Fibroblast of the aortic adventitia (primary cell): ENCODE data around the gene CLEC4D. TPM values are rescaled to one million over a fixed set of nuclear protein-coding genes. Genes with fewer than 3 reads are reported as not detected.

ENCODE experiments used
- DNase-seq: peaks from one replicate; pipeline ENCODE4 v3.0.0-alpha.2; 2010; ENCODE audit warnings: low read depth
- H3K4me3 ChIP-seq: 2 replicates; pipeline ENCODE4 v1.5.1; 2011; ENCODE audit warnings: low read depth, mild to moderate bottlenecking, control low read depth, low read length, moderate library complexity
- total RNA-seq: library from RNA; depleted of rRNA; stranded (reverse); fragments of >200 nt; gene quantifications from 2 replicates; pipeline ENCODE4 v1.2.3, GENCODE V29; 2012; ENCODE audit warnings: low replicate concordance
- TF ChIP-seq, protein P1 (sequence below): IDR thresholded peaks from 2 replicates; pipeline ENCODE4 v1.5.1; 2011; ENCODE audit warnings: mild to moderate bottlenecking, low read length, control low read depth, inconsistent platforms; ENCODE audit not compliant: insufficient read depth

Gene CLEC4D
- total RNA-seq, result not detected in 2 replicates

DNA sequence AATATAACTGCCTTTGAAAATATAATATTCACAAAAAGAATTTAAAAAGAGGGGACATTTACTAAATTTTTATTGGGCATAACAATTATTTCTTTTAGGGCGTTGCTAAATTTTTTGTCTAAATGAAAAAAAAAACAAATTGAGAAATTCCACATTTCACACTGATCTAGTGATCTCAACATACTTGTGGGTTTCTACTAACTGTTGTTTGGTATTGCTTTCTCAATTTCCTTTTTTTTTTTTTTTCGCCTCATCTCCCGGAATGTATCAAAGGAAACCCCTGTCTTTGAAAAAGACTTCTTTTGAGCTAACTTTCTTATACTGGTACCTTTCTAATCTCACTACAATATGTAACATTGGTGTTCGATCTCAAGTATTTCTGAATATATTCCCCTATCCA lies at the start of gene CLEC4D:
TSS of gene CLEC4D (plus strand) at position 248 of the 400 bp plus-strand sequence. CDS start 230 bp downstream, outside the sequence.
- no peak within 1 kb of the TSS for H3K4me3 ChIP-seq
- no peak for DNase-seq
- TF ChIP-seq, protein P1, sequence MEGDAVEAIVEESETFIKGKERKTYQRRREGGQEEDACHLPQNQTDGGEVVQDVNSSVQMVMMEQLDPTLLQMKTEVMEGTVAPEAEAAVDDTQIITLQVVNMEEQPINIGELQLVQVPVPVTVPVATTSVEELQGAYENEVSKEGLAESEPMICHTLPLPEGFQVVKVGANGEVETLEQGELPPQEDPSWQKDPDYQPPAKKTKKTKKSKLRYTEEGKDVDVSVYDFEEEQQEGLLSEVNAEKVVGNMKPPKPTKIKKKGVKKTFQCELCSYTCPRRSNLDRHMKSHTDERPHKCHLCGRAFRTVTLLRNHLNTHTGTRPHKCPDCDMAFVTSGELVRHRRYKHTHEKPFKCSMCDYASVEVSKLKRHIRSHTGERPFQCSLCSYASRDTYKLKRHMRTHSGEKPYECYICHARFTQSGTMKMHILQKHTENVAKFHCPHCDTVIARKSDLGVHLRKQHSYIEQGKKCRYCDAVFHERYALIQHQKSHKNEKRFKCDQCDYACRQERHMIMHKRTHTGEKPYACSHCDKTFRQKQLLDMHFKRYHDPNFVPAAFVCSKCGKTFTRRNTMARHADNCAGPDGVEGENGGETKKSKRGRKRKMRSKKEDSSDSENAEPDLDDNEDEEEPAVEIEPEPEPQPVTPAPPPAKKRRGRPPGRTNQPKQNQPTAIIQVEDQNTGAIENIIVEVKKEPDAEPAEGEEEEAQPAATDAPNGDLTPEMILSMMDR, result no peak

DNA sequence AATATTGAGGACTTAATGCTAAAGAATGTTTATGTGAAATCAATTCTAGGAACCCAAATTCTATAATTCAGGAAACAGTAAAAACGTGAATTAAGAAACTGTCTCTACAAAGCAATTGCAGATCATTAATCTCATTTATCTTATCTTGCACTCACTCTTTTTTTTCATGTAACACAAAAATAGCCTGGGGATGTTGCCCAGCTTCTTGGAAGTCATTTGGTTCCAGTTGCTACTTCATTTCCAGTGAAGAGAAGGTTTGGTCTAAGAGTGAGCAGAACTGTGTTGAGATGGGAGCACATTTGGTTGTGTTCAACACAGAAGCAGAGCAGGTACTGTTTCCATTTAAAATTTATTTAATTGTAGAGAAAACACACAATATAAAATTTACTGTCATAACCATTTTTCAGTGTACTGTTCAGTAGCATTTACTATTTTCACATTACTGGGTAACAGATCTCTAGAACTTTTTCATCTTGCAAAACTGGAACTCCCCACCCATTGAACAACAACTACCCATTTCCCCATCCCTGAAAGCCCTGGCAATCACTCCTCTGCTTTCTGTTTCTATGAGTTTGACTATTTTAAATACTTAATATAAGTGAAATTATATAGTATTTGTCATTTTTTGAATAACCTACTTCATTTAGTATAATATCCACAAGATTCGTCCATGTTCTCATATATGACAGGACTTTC lies 47.9 kb upstream of the CLEC4D start:
- TF ChIP-seq, protein P1, result no peak
- DNase-seq, result no peak
- no peak overlapping the region for H3K4me3 ChIP-seq

DNA sequence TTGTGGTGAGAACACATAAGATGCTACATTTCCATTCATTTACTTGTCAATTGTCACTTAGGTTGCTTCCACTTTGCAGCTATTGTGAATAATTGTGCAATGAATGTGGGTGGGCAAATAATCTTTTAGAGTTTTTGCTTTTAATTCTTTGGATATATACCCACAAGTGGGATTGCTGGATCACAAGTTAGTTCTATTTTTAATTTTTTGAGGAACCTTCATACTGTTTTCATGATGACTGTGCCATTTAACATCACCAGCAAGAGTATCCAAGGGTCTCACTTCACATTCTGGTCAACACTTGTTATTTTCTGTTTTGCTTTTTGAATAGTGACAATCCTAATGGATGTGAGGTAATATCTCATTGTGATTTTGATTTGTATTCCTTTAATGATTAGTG lies 47.1 kb upstream of the CLEC4D start:
- H3K4me3 ChIP-seq, result no peak overlapping the region
- DNase-seq, result no peak
- TF ChIP-seq, protein P1, result no peak

DNA sequence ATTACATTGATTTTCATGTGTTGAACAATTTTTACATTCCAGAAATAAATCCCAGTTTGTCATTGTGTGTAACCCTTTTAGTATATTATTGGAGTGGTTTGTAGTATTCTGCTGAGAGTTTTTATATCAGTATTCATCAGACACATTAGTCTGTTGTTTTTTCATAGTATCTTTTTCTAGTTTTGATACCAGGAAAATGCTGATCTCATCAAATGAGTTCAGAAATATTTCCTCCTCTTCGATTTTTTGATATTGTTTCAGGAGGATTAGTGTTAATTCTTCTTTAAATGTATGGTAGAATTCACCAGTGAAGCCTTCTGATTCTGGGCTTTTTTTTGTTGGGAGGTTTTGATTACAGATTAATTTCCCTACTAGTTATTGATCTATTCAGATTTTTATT lies 42.2 kb upstream of the CLEC4D start:
- TF ChIP-seq, protein P1, result no peak
- DNase-seq, result no peak
- no peak overlapping the region for H3K4me3 ChIP-seq

DNA sequence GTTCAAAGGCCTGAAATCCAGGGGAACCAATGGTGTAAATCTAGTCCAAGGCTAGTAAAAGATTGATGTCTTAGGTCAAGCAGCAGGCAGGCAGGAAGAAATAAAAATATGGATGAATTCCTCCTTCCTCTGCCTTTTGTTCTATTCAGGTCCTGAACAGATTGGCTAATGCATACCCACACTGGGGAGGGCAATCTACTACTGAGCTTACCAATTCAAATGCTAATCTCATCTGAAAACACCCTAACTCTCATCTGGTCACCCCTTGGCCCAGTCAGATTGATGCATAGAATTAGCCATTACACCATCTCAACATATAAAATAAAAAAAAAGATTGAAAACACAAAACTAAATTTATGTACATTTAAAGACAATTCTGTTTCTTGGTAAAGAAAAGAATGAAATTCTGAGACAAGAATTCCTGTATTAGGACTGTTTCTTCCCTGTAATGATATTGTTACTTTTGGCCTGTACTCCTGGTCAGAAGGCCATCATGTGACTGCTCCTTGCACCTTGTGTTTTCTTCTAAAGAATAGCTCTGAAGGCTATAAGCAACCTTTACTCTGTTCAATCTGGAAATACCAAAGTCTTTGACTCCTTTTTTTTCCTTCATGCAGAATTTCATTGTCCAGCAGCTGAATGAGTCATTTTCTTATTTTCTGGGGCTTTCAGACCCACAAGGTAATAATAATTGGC lies 37.6 kb upstream of the CLEC4D start:
- H3K4me3 ChIP-seq, result no peak overlapping the region
- TF ChIP-seq, protein P1, result no peak
- DNase-seq, result no peak

DNA sequence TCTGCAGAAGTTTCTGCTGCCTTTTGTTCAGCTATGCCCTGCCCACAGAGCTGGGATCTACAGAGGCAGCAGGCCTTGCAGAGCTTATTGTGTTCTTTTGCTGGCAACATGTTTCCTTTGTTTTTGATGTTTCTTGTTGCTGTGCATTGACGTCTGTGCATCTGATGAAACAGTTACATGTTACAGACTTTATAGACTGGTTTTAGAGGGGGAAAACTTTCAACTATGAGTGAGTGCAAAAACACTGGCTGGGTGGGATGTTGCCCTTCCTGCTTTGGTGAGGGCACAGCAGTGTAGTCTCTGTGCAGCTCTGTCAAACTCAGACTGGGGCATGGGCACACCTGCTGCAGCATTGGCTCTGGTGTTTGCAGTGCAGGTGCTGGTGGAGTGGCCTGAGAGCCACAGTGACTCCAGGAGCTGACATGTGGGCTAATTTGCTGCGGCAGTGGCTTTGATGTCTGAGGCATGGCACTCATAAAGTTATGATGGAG lies 30.7 kb upstream of the CLEC4D start:
- H3K4me3 ChIP-seq, result no peak overlapping the region
- DNase-seq, result no peak
- TF ChIP-seq, protein P1, result no peak
